HepG2 (cell line): Measurements from ENCODE around the gene CASD1. TPM values are rescaled to one million over a fixed set of nuclear protein-coding genes. Genes with fewer than 3 reads are reported as not detected.
A peak's percentile ranks its signal among the peaks of the same experiment; 100 is the strongest.

Experiments used
- BRF2 ChIP-seq: sonication (generic); formaldehyde crosslinking; IDR thresholded peaks from 2 replicates; pipeline ENCODE4 v1.8.1; 2022; ENCODE audit warnings: mild to moderate bottlenecking, missing genetic modification reagents
- ETS1 ChIP-seq: sonication (generic); formaldehyde crosslinking; IDR thresholded peaks from 2 replicates; pipeline ENCODE4 v1.4.0; 2020; ENCODE audit warnings: missing genetic modification reagents
- GATAD2A ChIP-seq: IDR thresholded peaks from 2 replicates; pipeline ENCODE4 v1.6.1; 2016
- HNF1A ChIP-seq, 2 experiments: sonication (generic) in 1 of 2; formaldehyde crosslinking in 1 of 2; IDR thresholded peaks; 2 replicates each; pipeline versions ENCODE4 v1.4.0 to v1.6.1; 2016 to 2020; ENCODE audit warnings: borderline replicate concordance in 1 of 2, low read depth in 1 of 2, mild to moderate bottlenecking in 1 of 2, missing genetic modification reagents in 1 of 2
- KAT8 ChIP-seq: IDR thresholded peaks from 2 replicates; pipeline ENCODE4 v1.6.1; 2016; ENCODE audit warnings: missing genetic modification reagents, missing compliant biosample characterization
- RAD21 ChIP-seq: fragments of 450-650 bp; formaldehyde crosslinking; IDR thresholded peaks from 2 replicates; pipeline ENCODE4 v1.5.0; 2020; ENCODE audit warnings: mild to moderate bottlenecking
- SAP130 ChIP-seq: IDR thresholded peaks from 2 replicates; pipeline ENCODE4 v1.6.1; 2016; ENCODE audit warnings: low read depth
- SNAPC2 ChIP-seq: sonication (generic); formaldehyde crosslinking; IDR thresholded peaks from 2 replicates; pipeline ENCODE4 v1.8.1; 2022; ENCODE audit warnings: mild to moderate bottlenecking, missing genetic modification reagents
- ZFP91 ChIP-seq: sonication (generic); formaldehyde crosslinking; IDR thresholded peaks from 2 replicates; pipeline ENCODE4 v1.9.0; 2022; ENCODE audit warnings: missing genetic modification reagents, mild to moderate bottlenecking, borderline replicate concordance
- ZNF850 ChIP-seq: sonication (generic); formaldehyde crosslinking; conservative IDR thresholded peaks from 2 replicates; pipeline ENCODE4 v1.9.0; 2021; ENCODE audit warnings: mild to moderate bottlenecking, missing genetic modification reagents
- polyA plus RNA-seq, 8 experiments: library from polyadenylated mRNA; depleted of rRNA in 3 of 8; stranded (reverse) in 7 of 8; unstranded in 1 of 8; fragments of >200 nt; fragmentation: Illumina TruSeq in 4 of 8; extraction: Trizol in 4 of 8; gene quantifications; 2 replicates each; pipeline versions ENCODE4 v1.2.1 to v1.2.3, GENCODE V29; 2011 to 2016; ENCODE audit warnings: low read depth in 4 of 8, missing spikeins in 1 of 8, mixed read lengths in 1 of 8; ENCODE audit not compliant: insufficient read depth in 1 of 8
- total RNA-seq, 5 experiments: library from RNA; depleted of rRNA; stranded (reverse); fragments of >200 nt; fragmentation: Illumina TruSeq; extraction: Trizol; gene quantifications; 2 replicates each; pipeline ENCODE4 v1.2.3, GENCODE V29; 2016; ENCODE audit warnings: low read depth in 1 of 5
- TF ChIP-seq, protein P1 (sequence below): IDR thresholded peaks from 2 replicates; pipeline ENCODE4 v1.4.0; 2020; ENCODE audit warnings: mild to moderate bottlenecking, missing genetic modification reagents

The CASD1 gene
- total and polyA plus RNA-seq, 2 of the 13 experiments (the other 11 are each of a cell fraction or from before 2014, with no cell fraction given): 22.9 to 32.6 TPM

GRCh38 chr7:94509887-94510581 is 425 bp downstream of the CASD1 start (continued):
- TF ChIP-seq ETS1 (CRISPR knock-in tag) (no peak), ZFP91 (CRISPR knock-in tag) (peak; percentile 13; the same call in 1 of the 2 replicates), SAP130 (CRISPR knock-in tag) (peak; percentile 64), RAD21 (CRISPR knock-in tag) (peak; percentile 63), GATAD2A (0 out of 2 replicates have a peak, but pooled peaks have one; percentile 23), HNF1A (IDR thresholded peaks at IDR 0.05; ENCODE audit: low read depth) (no peak), HNF1A (CRISPR knock-in tag; IDR thresholded peaks at IDR 0.05; ENCODE audit: borderline replicate concordance) (peak; percentile 49; the same call in 1 of the 2 replicates), SNAPC2 (CRISPR knock-in tag) (0 out of 2 replicates have a peak, but pooled peaks have one; percentile 23), BRF2 (no peak), KAT8 (peak; percentile 41; the same call in 1 of the 2 replicates), ZNF850 (CRISPR knock-in tag) (no peak)
- TF ChIP-seq, protein P1, sequence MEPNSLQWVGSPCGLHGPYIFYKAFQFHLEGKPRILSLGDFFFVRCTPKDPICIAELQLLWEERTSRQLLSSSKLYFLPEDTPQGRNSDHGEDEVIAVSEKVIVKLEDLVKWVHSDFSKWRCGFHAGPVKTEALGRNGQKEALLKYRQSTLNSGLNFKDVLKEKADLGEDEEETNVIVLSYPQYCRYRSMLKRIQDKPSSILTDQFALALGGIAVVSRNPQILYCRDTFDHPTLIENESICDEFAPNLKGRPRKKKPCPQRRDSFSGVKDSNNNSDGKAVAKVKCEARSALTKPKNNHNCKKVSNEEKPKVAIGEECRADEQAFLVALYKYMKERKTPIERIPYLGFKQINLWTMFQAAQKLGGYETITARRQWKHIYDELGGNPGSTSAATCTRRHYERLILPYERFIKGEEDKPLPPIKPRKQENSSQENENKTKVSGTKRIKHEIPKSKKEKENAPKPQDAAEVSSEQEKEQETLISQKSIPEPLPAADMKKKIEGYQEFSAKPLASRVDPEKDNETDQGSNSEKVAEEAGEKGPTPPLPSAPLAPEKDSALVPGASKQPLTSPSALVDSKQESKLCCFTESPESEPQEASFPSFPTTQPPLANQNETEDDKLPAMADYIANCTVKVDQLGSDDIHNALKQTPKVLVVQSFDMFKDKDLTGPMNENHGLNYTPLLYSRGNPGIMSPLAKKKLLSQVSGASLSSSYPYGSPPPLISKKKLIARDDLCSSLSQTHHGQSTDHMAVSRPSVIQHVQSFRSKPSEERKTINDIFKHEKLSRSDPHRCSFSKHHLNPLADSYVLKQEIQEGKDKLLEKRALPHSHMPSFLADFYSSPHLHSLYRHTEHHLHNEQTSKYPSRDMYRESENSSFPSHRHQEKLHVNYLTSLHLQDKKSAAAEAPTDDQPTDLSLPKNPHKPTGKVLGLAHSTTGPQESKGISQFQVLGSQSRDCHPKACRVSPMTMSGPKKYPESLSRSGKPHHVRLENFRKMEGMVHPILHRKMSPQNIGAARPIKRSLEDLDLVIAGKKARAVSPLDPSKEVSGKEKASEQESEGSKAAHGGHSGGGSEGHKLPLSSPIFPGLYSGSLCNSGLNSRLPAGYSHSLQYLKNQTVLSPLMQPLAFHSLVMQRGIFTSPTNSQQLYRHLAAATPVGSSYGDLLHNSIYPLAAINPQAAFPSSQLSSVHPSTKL: no peak; the same call in 1 of the 2 replicates
